Stimulated activated CD4-positive, alpha-beta T cell treated with anti-CD3 and anti-CD28 coated beads, Interleukin-12 subunit alpha, Interleukin-12 subunit beta, amount 100 ng/mL, for 48 hours (primary cell): ENCODE measurements around the gene SMARCAD1.

Experiments
- DNase-seq, 3 donors: peaks; one replicate each; pipeline ENCODE4 v3.0.0-alpha.2; 2020; ENCODE audit warnings: low read depth in 2 of 3, low spot score in 1 of 3

SMARCAD1 gene

GRCh38 chr4:94207469-94208224 lies at the start of gene SMARCAD1:
Gene SMARCAD1 (plus strand): TSS chr4:94207865. CDS start chr4:94208395, 530 bp downstream.
- DNase-seq = peak; percentile 77 to 88 (median 84)

GRCh38 chr4:94158883-94159282 lies 48.8 kb upstream of the SMARCAD1 start:
- DNase-seq = no peak

- DNase-seq = no peak
These were observed 47.9 kb upstream of the SMARCAD1 start for GRCh38 chr4:94159790-94160189.

GRCh38 chr4:94160774-94161173 lies 46.9 kb upstream of the SMARCAD1 start:
- DNase-seq = no peak

- no peak for DNase-seq
These were observed 42.4 kb upstream of the SMARCAD1 start for GRCh38 chr4:94165256-94165655.

GRCh38 chr4:94168321-94168720 lies 39.3 kb upstream of the SMARCAD1 start:
- no peak for DNase-seq

- no peak for DNase-seq
These were observed 37.8 kb upstream of the SMARCAD1 start for GRCh38 chr4:94169803-94170372.

GRCh38 chr4:94171616-94172015 lies 36.0 kb upstream of the SMARCAD1 start:
- no peak for DNase-seq

- no peak for DNase-seq
These were observed 32.0 kb upstream of the SMARCAD1 start for GRCh38 chr4:94175553-94176261.

- no peak for DNase-seq
These were observed 29.8 kb upstream of the SMARCAD1 start for GRCh38 chr4:94177822-94178221.

- DNase-seq = no peak
These were observed 25.9 kb upstream of the SMARCAD1 start for GRCh38 chr4:94181815-94182214.

GRCh38 chr4:94202769-94203168 lies 4.9 kb upstream of the SMARCAD1 start:
- DNase-seq = no peak

- DNase-seq = no peak
These were observed 601 bp downstream of the SMARCAD1 start for GRCh38 chr4:94208266-94208665.

GRCh38 chr4:94208918-94209317 lies 1.3 kb downstream of the SMARCAD1 start:
- DNase-seq = no peak

GRCh38 chr4:94211861-94212260 lies 4.2 kb downstream of the SMARCAD1 start:
- DNase-seq = no peak

GRCh38 chr4:94214703-94215319 lies 7.1 kb downstream of the SMARCAD1 start:
- DNase-seq = no peak

GRCh38 chr4:94216394-94216793 lies 8.7 kb downstream of the SMARCAD1 start:
- DNase-seq = no peak

- no peak for DNase-seq
These were observed 11.7 kb downstream of the SMARCAD1 start for GRCh38 chr4:94219402-94219801.

GRCh38 chr4:94221916-94222315 lies 14.3 kb downstream of the SMARCAD1 start:
- no peak for DNase-seq

GRCh38 chr4:94225449-94225848 lies 17.8 kb downstream of the SMARCAD1 start:
- no peak for DNase-seq

GRCh38 chr4:94226763-94227162 lies 19.1 kb downstream of the SMARCAD1 start:
- no peak for DNase-seq
